HEK293 (cell line): ENCODE results near the gene LMNTD2.

ENCODE experiments used
- CTCF ChIP-seq: fragments of 450-650 bp; formaldehyde crosslinking; IDR thresholded peaks from 2 replicates; pipeline ENCODE4 v1.5.1; 2016; ENCODE audit warnings: missing biosample characterization, missing genetic modification characterization
- HOXA7 ChIP-seq: sonication (generic); formaldehyde crosslinking; IDR thresholded peaks from 2 replicates; pipeline ENCODE4 v1.8.1; 2022; ENCODE audit warnings: missing genetic modification reagents, borderline replicate concordance
- REPIN1 ChIP-seq: fragments of 450-650 bp; formaldehyde crosslinking; IDR thresholded peaks from 2 replicates; pipeline ENCODE4 v1.5.1; 2017; ENCODE audit warnings: missing biosample characterization, missing genetic modification characterization, low read depth
- REST ChIP-seq: fragments of 450-650 bp; formaldehyde crosslinking; IDR thresholded peaks from 2 replicates; pipeline ENCODE4 v1.5.1; 2016; ENCODE audit warnings: missing biosample characterization, missing genetic modification characterization
- YY1 ChIP-seq: fragments of 450-650 bp; formaldehyde crosslinking; IDR thresholded peaks from 2 replicates; pipeline ENCODE4 v1.5.1; 2018; ENCODE audit warnings: missing biosample characterization, missing genetic modification characterization
- ZBTB20 ChIP-seq: fragments of 450-650 bp; formaldehyde crosslinking; IDR thresholded peaks from 2 replicates; pipeline ENCODE4 v1.5.1; 2016; ENCODE audit warnings: missing biosample characterization, missing genetic modification characterization
- ZNF521 ChIP-seq: fragments of 450-650 bp; formaldehyde crosslinking; IDR thresholded peaks from 2 replicates; pipeline ENCODE4 v1.5.1; 2017; ENCODE audit warnings: missing biosample characterization, mild to moderate bottlenecking, missing genetic modification characterization
- ZNF585B ChIP-seq: fragments of 450-650 bp; formaldehyde crosslinking; IDR thresholded peaks from 2 replicates; pipeline ENCODE4 v1.5.1; 2016; ENCODE audit warnings: missing biosample characterization, missing genetic modification characterization
- ZNF776 ChIP-seq: fragments of 450-650 bp; formaldehyde crosslinking; IDR thresholded peaks from 2 replicates; pipeline ENCODE4 v1.5.0; 2017; ENCODE audit warnings: missing biosample characterization, missing genetic modification characterization, borderline replicate concordance

- TF ChIP-seq CTCF (tag by site-specific recombination) (no peak), YY1 (tag by site-specific recombination) (no peak), ZNF776 (tag by site-specific recombination) (no peak), ZNF585B (tag by site-specific recombination) (no peak), ZBTB20 (tag by site-specific recombination) (no peak), REPIN1 (tag by site-specific recombination) (no peak), REST (tag by site-specific recombination) (no peak), HOXA7 (CRISPR knock-in tag) (no peak), ZNF521 (tag by site-specific recombination) (no peak)
These were observed 36.7 kb upstream of the LMNTD2 start for GRCh38 chr11:597166-597725.
